GM12874 (cell line): ENCODE results near the gene FOXP4.

Experiments used
- TF ChIP-seq, protein P1 (sequence below): IDR thresholded peaks from 2 replicates; pipeline ENCODE4 v1.5.1; 2011; ENCODE audit warnings: low read depth, mild to moderate bottlenecking, control low read depth, low read length, moderate library complexity; ENCODE audit not compliant: insufficient read depth

FOXP4 gene

DNA sequence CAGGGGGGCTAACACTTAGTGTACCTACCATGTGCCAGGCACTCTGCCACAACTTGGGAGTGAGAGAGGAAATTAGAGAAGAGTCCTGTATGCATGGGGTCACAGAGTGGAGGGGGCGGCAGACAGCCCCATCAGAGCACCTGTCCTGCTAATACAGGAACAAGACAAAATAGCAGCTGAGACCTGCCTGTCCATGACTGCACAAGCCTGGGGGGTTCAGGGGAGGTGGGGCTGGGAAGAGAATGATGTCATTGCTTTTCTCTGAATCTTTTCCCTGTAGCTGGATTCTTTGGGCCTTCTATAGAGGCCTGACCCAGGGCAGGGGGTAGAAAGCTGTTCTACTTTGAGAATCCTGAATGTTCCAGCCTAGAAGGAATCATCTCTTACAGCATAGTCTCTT lies 37.4 kb downstream of the FOXP4 start:
- TF ChIP-seq, protein P1, sequence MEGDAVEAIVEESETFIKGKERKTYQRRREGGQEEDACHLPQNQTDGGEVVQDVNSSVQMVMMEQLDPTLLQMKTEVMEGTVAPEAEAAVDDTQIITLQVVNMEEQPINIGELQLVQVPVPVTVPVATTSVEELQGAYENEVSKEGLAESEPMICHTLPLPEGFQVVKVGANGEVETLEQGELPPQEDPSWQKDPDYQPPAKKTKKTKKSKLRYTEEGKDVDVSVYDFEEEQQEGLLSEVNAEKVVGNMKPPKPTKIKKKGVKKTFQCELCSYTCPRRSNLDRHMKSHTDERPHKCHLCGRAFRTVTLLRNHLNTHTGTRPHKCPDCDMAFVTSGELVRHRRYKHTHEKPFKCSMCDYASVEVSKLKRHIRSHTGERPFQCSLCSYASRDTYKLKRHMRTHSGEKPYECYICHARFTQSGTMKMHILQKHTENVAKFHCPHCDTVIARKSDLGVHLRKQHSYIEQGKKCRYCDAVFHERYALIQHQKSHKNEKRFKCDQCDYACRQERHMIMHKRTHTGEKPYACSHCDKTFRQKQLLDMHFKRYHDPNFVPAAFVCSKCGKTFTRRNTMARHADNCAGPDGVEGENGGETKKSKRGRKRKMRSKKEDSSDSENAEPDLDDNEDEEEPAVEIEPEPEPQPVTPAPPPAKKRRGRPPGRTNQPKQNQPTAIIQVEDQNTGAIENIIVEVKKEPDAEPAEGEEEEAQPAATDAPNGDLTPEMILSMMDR = no peak

DNA sequence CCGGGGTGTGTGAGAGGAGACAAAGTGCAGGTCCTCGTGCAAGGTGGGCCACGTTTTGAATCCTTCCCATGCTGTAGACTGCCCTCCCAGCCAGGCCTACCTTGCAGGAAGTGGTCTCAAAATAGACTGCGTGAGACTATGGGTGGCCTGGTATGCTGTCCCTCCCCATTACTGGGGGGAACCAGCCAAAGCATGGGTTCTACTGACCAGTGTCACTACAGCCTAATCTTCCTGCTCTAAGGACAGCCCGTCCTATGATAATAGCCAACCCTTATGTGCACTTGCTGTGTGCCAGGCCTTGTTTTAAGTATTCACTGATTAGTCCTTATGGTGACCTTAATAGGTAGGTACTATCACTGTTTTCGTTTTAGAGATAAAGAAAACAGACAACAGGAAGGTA lies 38.0 kb downstream of the FOXP4 start:
- TF ChIP-seq, protein P1 = no peak

DNA sequence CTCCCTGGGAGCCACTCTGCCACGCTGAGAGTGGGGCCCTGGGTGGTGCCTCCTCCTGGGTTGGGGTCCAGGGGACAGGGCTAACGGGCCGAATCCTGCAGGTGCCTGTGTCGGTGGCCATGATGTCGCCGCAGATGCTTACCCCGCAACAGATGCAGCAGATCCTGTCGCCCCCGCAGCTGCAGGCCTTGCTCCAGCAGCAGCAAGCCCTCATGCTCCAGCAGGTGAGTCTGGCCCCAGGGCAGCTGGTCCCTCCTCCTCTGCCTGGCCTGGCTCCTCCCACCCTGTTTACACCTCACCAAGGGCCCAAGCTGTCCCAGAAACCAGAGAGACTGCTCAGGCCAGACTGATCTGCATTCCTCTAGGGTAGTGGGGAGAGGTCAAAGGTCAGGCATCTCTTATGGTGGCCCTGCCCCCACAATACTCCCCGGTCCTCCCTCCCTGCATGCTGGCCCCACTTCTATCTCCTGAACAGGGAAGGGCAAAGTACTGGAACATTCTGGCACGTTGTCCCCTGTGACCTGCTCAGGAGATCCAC lies 38.6 kb downstream of the FOXP4 start:
- TF ChIP-seq, protein P1 = no peak

DNA sequence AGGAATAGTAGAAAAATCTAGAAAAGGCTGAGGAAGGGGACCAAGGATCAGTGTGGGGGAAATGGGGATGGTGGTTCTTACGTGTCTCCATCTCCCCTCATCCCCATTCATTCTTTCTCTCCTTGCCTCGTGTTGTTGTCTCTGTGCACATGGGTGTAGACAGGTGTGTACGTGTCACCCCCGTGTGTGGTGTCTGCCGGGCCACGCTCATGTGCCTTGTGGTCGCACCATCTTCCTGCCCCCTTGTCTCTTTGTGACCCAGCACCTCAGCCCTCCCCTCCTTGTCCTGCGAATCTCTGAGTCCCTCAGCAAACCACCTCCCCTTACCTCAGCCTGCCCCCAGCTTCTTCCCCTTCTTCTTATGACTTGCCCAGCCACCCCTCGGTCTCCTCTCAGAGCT lies 39.4 kb downstream of the FOXP4 start:
- TF ChIP-seq, protein P1 = no peak

DNA sequence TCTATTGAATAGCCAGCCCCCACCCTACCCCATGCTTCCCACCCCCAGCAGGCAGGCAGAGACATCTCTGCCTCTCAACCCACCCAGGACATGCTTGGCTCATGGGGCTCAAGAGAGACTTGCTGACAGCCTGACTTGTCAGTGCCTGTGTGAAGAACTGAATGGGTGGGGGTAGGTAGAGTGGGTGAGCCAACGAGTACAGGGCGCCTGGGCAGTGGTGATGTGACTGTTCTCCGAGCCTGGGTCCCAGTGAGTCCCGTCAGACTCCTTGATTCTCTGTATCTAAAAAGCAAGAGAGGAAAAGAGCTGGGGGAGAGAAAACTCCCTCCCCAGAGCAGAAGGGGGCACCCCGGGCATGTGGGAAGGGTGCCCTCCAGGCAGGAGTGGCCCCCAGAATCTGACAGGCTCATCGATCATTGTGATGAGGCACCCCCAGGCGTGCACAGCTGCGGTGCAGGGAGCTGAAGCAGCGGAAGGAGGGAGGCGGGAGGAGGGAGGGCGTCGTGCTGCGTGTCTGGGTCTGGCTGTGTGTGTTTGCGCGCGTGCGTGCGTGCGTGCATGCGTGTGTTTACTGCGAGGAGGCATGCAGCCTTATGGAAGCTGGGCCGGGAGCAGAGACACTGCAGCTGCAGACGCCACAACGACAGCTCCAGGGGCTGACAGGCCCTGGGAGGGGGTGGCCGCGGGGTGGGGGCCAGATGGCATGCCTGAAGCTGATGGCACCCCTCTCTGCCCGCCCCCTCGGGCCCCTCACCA lies 40.2 kb downstream of the FOXP4 start:
- TF ChIP-seq, protein P1 = no peak

DNA sequence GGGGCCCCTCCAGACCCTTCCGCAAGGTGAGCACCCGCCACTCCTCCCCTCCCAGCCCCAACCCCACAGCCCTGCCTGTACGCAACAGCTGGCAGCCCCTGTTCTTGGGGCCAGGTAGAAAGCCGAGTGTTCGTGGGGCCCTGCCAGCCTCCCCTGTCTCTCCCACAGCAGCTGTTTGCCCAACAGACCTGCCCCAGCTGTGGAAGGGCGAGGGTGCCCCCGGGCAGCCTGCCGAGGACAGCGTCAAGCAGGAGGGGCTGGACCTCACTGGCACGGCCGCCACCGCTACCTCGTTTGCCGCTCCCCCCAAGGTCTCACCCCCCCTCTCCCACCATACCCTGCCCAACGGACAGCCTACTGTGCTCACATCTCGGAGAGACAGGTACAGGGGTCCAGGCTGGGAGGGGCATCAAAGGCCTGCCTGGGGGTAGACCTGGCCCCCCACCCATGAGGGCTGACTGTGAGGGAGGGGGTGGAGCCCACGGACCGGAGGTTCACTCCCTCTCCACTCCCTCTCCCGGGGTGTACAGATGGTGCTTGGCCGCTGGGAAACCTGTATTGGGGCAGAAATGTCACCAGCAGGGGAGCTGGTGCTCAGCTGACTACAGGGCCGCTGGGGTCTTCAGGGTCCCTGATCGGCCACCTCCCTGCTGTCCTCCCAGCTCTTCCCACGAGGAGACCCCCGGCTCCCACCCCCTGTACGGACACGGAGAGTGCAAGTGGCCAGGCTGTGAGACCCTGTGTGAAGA lies 41.1 kb downstream of the FOXP4 start:
- TF ChIP-seq, protein P1 = no peak

DNA sequence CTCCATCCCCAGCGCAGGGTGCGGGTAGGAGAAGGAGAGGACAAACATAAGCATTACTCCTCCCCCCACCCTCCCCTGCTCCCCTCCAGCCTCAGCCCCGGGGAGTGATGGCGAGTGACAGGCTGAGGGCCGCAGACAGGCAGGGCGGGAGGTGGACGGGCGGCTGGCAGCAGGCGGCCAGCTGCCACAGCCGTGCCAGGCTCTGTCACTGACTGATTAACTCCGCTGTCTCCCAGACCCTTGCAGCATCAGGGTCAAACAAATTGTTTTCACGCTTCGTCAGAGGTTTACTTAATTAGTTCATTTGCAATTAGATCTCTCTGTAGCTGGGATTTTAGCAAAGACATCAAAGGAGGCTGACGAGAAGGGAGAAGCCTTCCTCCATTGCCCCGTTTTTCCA lies 41.9 kb downstream of the FOXP4 start:
- TF ChIP-seq, protein P1 = no peak
